Head of caudate nucleus (tissue), 42 donors: ENCODE data around the gene HTRA3.

Source experiments
- DNase-seq, 42 donors: peaks; one replicate each; pipeline versions ENCODE4 v3.0.0 to v3.0.0-alpha.2; 2020 to 2021; ENCODE audit warnings: mixed read lengths in 7 of 42
- intact Hi-C: fragments of 100-400 bp; cut with DNase I; formaldehyde crosslinking; loops from one replicate; pipeline ENCODE4 v1.15.0; 2022

The HTRA3 gene

GRCh38 chr4:8275548-8275910 lies 6.0 kb downstream of the HTRA3 start:
- DNase-seq = no peak
- intact Hi-C loops = no loop called here

GRCh38 chr4:8276358-8277240 lies 7.0 kb downstream of the HTRA3 start:
- intact Hi-C loops = no loop called here
- DNase-seq = peak in 1 of 42 donors; percentile 18

GRCh38 chr4:8277356-8278008 lies 7.9 kb downstream of the HTRA3 start:
- intact Hi-C loops = no loop called here
- DNase-seq = no peak

GRCh38 chr4:8278009-8278395 lies 8.4 kb downstream of the HTRA3 start:
- DNase-seq = no peak
- intact Hi-C loops = no loop called here

GRCh38 chr4:8278421-8279287 lies 9.1 kb downstream of the HTRA3 start:
- no peak for DNase-seq

GRCh38 chr4:8279321-8280157 lies 10.0 kb downstream of the HTRA3 start:
- no peak for DNase-seq
- intact Hi-C loops = no loop called here

More at GRCh38 chr4:8278421-8279287, 9.1 kb downstream of the HTRA3 start:
- intact Hi-C loops = no loop called here

- intact Hi-C loops = no loop called here
- no peak for DNase-seq
Measured at GRCh38 chr4:8280158-8280875, 10.8 kb downstream of the HTRA3 start.

- no peak for DNase-seq
- intact Hi-C loops = no loop called here
Measured at GRCh38 chr4:8280876-8281440, 11.4 kb downstream of the HTRA3 start.

GRCh38 chr4:8281519-8282133 lies 12.1 kb downstream of the HTRA3 start:
- DNase-seq = no peak
- intact Hi-C loops = no loop called here

- intact Hi-C loops = no loop called here
- DNase-seq = no peak
Measured at GRCh38 chr4:8282134-8282641, 12.6 kb downstream of the HTRA3 start.

GRCh38 chr4:8282742-8283141 lies 13.2 kb downstream of the HTRA3 start:
- DNase-seq = no peak

GRCh38 chr4:8283161-8283560 lies 13.6 kb downstream of the HTRA3 start:
- intact Hi-C loops = no loop called here
- no peak for DNase-seq

More at GRCh38 chr4:8282742-8283141, 13.2 kb downstream of the HTRA3 start:
- intact Hi-C loops = no loop called here

- intact Hi-C loops = no loop called here
- DNase-seq = no peak
Measured at GRCh38 chr4:8283631-8284121, 14.1 kb downstream of the HTRA3 start.

GRCh38 chr4:8284391-8284790 lies 14.8 kb downstream of the HTRA3 start:
- intact Hi-C loops = no loop called here
- DNase-seq = no peak

GRCh38 chr4:8285143-8285975 lies 15.8 kb downstream of the HTRA3 start:
- intact Hi-C loops = no loop called here
- DNase-seq = no peak
